A673 (cell line): ENCODE measurements around the gene SPATS2. TPM values are rescaled to one million over a fixed set of nuclear protein-coding genes. Genes with fewer than 3 reads are reported as not detected.
A peak's percentile ranks its signal among the peaks of the same experiment; 100 is the strongest.

Experiments used
- BruUV-seq: library from RNA; stranded (reverse); fragments of 400-500 nt; replicated peaks from 2 replicates; lab custom pipeline; 2021; lab: Mats Ljungman, UMichigan
- CTCF ChIA-PET: fragments of 300-600 bp; sonication (Branson Sonifier 250); formaldehyde crosslinking; loops from one replicate; lab custom pipeline; 2022; ENCODE audit warnings: antibody characterized with exemption; lab: Charles Lee
- POLR2A ChIA-PET: fragments of 300-600 bp; sonication (Branson Sonifier 250); formaldehyde crosslinking; loops from one replicate; lab custom pipeline; 2022; ENCODE audit warnings: antibody characterized with exemption; ENCODE audit not compliant: low non-redundant PET; lab: Charles Lee
- DNase-seq: peaks from one replicate; pipeline ENCODE4 v3.0.0-alpha.2; 2015; ENCODE audit warnings: low spot score
- H3K27ac ChIP-seq: fragments of 200-600 bp; sonication (generic); 2 replicates; pipeline ENCODE4 v1.5.1; 2016; ENCODE audit warnings: mixed run types, low read depth, mild to moderate bottlenecking, mixed read lengths, antibody characterized with exemption, low read length; ENCODE audit not compliant: poor library complexity, severe bottlenecking
- H3K27me3 ChIP-seq: fragments of 200-600 bp; sonication (generic); replicated peaks from 2 replicates; pipeline ENCODE4 v1.6.1; 2017; ENCODE audit warnings: mixed run types, low read depth, mild to moderate bottlenecking, mixed read lengths, antibody characterized with exemption, low read length; ENCODE audit not compliant: insufficient read depth, poor library complexity
- H3K36me3 ChIP-seq: fragments of 200-600 bp; sonication (generic); 2 replicates; pipeline ENCODE4 v1.6.1; 2016; ENCODE audit warnings: mixed run types, mild to moderate bottlenecking, mixed read lengths, antibody characterized with exemption, low read length; ENCODE audit not compliant: insufficient read depth, poor library complexity, severe bottlenecking
- H3K4me1 ChIP-seq: fragments of 200-600 bp; sonication (generic); 2 replicates; pipeline ENCODE4 v1.6.1; 2017; ENCODE audit warnings: mixed run types, mild to moderate bottlenecking, mixed read lengths, antibody characterized with exemption, low read length; ENCODE audit not compliant: insufficient read depth, poor library complexity, severe bottlenecking
- H3K4me3 ChIP-seq: fragments of 200-600 bp; sonication (generic); 2 replicates; pipeline ENCODE4 v1.5.1; 2016; ENCODE audit warnings: low read depth, mixed run types, mild to moderate bottlenecking, mixed read lengths, low read length; ENCODE audit not compliant: poor library complexity, severe bottlenecking
- H3K9me3 ChIP-seq: fragments of 200-600 bp; sonication (generic); 2 replicates; pipeline ENCODE4 v1.6.1; 2016; ENCODE audit warnings: mixed run types, low read depth, mild to moderate bottlenecking, mixed read lengths, antibody characterized with exemption, low read length; ENCODE audit not compliant: poor library complexity, severe bottlenecking
- CTCF ChIP-seq: fragments of 300-800, 200-600 bp; sonication (generic); conservative IDR thresholded peaks from 2 replicates; pipeline ENCODE4 v1.5.1; 2017; ENCODE audit warnings: low read depth, mild to moderate bottlenecking, antibody characterized with exemption, low read length, moderate library complexity, mixed read lengths
- EZH2 ChIP-seq: fragments of 200-600 bp; sonication (generic); IDR thresholded peaks from 2 replicates; pipeline ENCODE4 v1.6.1; 2017; ENCODE audit warnings: borderline replicate concordance, low read depth, mild to moderate bottlenecking, mixed read lengths, antibody characterized with exemption, low read length; ENCODE audit not compliant: poor library complexity, severe bottlenecking
- intact Hi-C: fragments of 100-400 bp; cut with micrococcal nuclease; formaldehyde crosslinking; loops from one replicate; pipeline ENCODE4 v1.10.0; 2022; ENCODE audit not compliant: unreplicated experiment
- total RNA-seq: library from RNA; stranded (reverse); gene quantifications from 2 replicates; pipeline ENCODE4 v1.2.3, GENCODE V29; 2021

The SPATS2 gene
- total RNA-seq, 1 experiment from 2014 or later: 82.8 TPM

GRCh38 chr12:49536526-49537071 lies 169.3 kb downstream of the SPATS2 start:
- no peak for TF ChIP-seq EZH2
- TF ChIP-seq CTCF: no peak
- Histone ChIP-seq H3K36me3 (no peaks in the 10 kb centered on the region), H3K27ac (no peak overlapping the region), H3K9me3 (no peaks in the 10 kb centered on the region), H3K4me3 (no peak overlapping the region), H3K27me3 (no peaks in the 10 kb centered on the region), H3K4me1 (peaks cover 11% of the 10 kb centered on the region)
- CTCF ChIA-PET: interaction anchor here (0.6 kb wide), 1 partner anchor 248 kb away, joined by 7 read pairs; no protein-coding TSS in a partner anchor
- intact Hi-C loops: no loop called here
- BruUV-seq: no TSS peak
- DNase-seq: no peak
- POLR2A ChIA-PET: no interaction called here

GRCh38 chr12:49537231-49537751 lies 170.0 kb downstream of the SPATS2 start:
- peak overlapping the region; percentile 60 for H3K4me3 ChIP-seq
- ChIA-PET POLR2A (no interaction called here), CTCF (interaction anchor here (0.6 kb wide), 1 partner anchor 249 kb away, joined by 7 read pairs; no protein-coding TSS in a partner anchor)
- no TSS peak for BruUV-seq
- H3K9me3 ChIP-seq: no peaks in the 10 kb centered on the region
- H3K4me1 ChIP-seq: peaks cover 11% of the 10 kb centered on the region
- H3K27me3 ChIP-seq: no peaks in the 10 kb centered on the region
- no peak for DNase-seq
- no peaks in the 10 kb centered on the region for H3K36me3 ChIP-seq
- H3K27ac ChIP-seq: no peak overlapping the region
- TF ChIP-seq CTCF (no peak), EZH2 (no peak)
- intact Hi-C loops: no loop called here

DNA sequence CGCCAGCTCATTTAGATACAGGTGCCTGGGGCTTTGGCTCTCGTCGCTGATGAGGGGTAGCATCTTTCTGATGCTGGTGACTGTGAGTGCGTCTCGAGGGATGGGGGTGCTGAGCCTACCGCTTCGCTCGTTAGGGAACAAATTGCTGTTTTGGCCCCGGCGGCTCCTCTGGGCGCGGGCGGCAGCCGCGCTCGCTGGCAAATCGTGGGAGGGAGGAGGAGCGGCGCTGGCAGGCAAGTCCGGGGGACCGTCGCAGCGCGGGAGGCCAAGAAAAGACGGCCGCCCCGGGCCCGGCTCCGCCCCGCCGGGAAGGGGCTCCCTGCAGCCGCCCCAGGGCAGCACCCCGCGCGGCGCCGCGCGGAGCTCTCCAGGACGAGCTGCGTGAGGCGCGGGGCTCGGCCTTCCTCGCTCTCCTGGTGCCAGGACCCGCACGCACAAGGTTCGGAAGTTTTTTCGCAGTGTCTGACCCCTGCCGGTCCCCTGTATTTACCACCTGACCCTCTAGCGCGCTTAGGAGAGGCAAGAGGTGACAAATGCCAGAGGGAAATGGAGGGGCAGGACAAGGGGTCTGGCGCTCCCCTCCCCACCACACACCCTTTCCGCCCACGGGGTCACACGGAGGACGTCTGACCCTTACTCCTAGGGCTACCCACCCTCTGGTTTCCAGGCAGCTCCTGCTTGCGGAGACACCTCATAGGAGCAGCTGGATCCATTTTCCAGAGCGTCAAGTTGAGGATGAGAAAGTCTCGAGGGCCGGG lies 170.7 kb downstream of the SPATS2 start:
- Histone ChIP-seq H3K36me3 (no peaks in the 10 kb centered on the region), H3K4me3 (peak overlapping the region; percentile 60), H3K4me1 (peaks cover 11% of the 10 kb centered on the region), H3K9me3 (no peaks in the 10 kb centered on the region), H3K27me3 (no peaks in the 10 kb centered on the region), H3K27ac (no peak overlapping the region)
- intact Hi-C loops: no loop called here
- CTCF ChIA-PET: interaction anchor here (0.6 to 0.7 kb wide), 2 partner anchors 86 to 179 kb away, joined by 3 to 5 read pairs; partner anchors contain the start of gene PRPF40B
- POLR2A ChIA-PET: interaction anchor here (0.9 kb wide), 1 partner anchor 203 kb away, joined by 8 read pairs; no protein-coding TSS in a partner anchor
- peak; percentile 42 for DNase-seq
- no peak for TF ChIP-seq EZH2
- no peak for TF ChIP-seq CTCF
- BruUV-seq: no TSS peak
